ENCODE results near the gene GGA1.

Gene GGA1

GRCh38 chr22:37676736-37677492 lies 68.3 kb downstream of the GGA1 start:
- peak; percentile 95 for DNase-seq

- DNase-seq = no peak
These were observed 68.9 kb downstream of the GGA1 start for GRCh38 chr22:37677493-37677974.

- no peak for DNase-seq
These were observed 69.7 kb downstream of the GGA1 start for GRCh38 chr22:37678372-37678771.

GRCh38 chr22:37679670-37680069 lies 71.0 kb downstream of the GGA1 start:
- no peak for DNase-seq

GRCh38 chr22:37680191-37680851 lies 71.7 kb downstream of the GGA1 start:
- no peak for DNase-seq

- no peak for DNase-seq
These were observed 72.4 kb downstream of the GGA1 start for GRCh38 chr22:37681001-37681424.

- DNase-seq = peak; percentile 76
These were observed 73.0 kb downstream of the GGA1 start for GRCh38 chr22:37681556-37682049.
